ENCODE measurements around the gene MTHFSD. TPM values are rescaled to one million over a fixed set of nuclear protein-coding genes. Genes with fewer than 3 reads are reported as not detected.

MTHFSD gene
- total RNA-seq, 1 experiment from 2014 or later, result 4.7 TPM

DNA sequence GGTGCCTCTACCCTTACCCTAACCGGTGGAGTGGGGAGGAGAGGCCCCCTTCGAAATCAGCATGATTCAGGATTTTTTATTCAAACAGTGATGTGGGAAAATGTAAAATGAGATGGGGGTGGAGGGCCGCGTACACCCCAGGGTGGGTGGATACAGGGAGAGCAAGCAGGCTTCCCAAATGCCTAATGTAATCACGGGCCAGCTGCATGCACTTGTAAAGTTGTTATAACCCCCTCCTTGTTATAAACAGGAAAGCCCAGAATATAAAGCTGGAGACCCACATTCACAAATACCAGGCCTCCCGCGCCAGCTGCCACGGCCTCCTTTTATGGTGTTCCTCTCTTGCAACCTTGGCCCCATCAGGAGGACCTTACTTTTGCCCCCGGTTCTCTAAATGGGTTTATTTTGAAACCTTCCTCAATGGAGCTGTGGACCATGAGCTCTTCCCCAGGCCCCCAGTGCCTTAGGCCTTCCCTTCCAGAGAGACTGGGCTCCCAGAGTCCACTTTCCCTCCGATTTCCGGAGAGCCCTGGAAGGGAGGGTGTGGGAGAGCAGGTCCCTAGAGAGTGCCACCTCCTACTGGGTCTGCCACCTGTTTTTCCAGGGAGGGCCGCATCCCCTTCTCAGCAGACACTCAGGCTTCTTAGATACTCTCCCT is 22.4 kb upstream of the MTHFSD start:
- H3K9ac ChIP-seq (ENCODE audit: extremely low read depth, insufficient read length, low read length), result no peak overlapping the region
- H3K4me2 ChIP-seq (ENCODE audit: insufficient read depth, insufficient read length, low read length), result peak overlapping the region; percentile 54
- H2BK120ac ChIP-seq (ENCODE audit: low read depth, low read length, poor library complexity, severe bottlenecking), result no peak overlapping the region
- no peak overlapping the region for H2BK20ac ChIP-seq (ENCODE audit: low read depth, low read length, poor library complexity, severe bottlenecking)
- H2BK15ac ChIP-seq (ENCODE audit: low read depth, low read length), result no peak overlapping the region
- WGBS (ENCODE audit: extremely low coverage, insufficient read length, low lambda C conversion rate), result no CpG with 5 or more reads among the region's 12 CpGs
- Mint-ChIP-seq H3K4me1 (peaks cover 36 to 48% of the 10 kb centered on the region in 2 experiments), H3K4me3 (peak overlapping the region in 1 of 2 experiments; percentile 94; a peak in 4 of 5 replicates), H3K9me3 (peaks cover 3 to 5% of the 10 kb centered on the region in 2 experiments; a peak in 3 of 5 replicates), H3K27me3 (ENCODE audit: low read depth) (peaks cover 97% of the 10 kb centered on the region), H3K27ac (no peak overlapping the region), H3K36me3 (ENCODE audit: insufficient read depth in 1 of 3, low read depth in 3 of 3) (peaks cover 0 to 1% (median 0%) of the 10 kb centered on the region in 3 experiments; a peak in 2 of 7 replicates)
- no peaks in the 10 kb centered on the region for H3K79me2 ChIP-seq (ENCODE audit: insufficient read depth, low read length)
- no peak overlapping the region for H3K14ac ChIP-seq (ENCODE audit: insufficient read depth, low read length)
- no peak overlapping the region for H3K23ac ChIP-seq (ENCODE audit: insufficient read length, low read depth, low read length)
- no peak overlapping the region for H3K27ac ChIP-seq (ENCODE audit: insufficient read length, low read depth, low read length)
- H2BK5ac ChIP-seq (ENCODE audit: insufficient read length, low read length), result no peak overlapping the region
- H2BK12ac ChIP-seq (ENCODE audit: insufficient read length, low read depth, low read length), result no peak overlapping the region
- H4K91ac ChIP-seq (ENCODE audit: insufficient read length, low read depth, low read length), result no peak overlapping the region
- no peak overlapping the region for H4K5ac ChIP-seq (ENCODE audit: insufficient read length, low read depth, low read length)
- no peak overlapping the region for H3K4ac ChIP-seq (ENCODE audit: low read depth, low read length)
- H3K23me2 ChIP-seq (ENCODE audit: insufficient read length, low read depth, low read length, poor library complexity, severe bottlenecking), result peaks cover 14% of the 10 kb centered on the region
- no peak overlapping the region for H2AFZ ChIP-seq (ENCODE audit: low read length)
- no peak overlapping the region for H3T11ph ChIP-seq (ENCODE audit: low read length)
- H3K27me3 ChIP-seq (ENCODE audit: insufficient read depth, low read length), result peaks cover 73% of the 10 kb centered on the region
- no peak for TF ChIP-seq CTCF (conservative IDR thresholded peaks at IDR 0.05)
- H2AK5ac ChIP-seq (ENCODE audit: insufficient read length, low read length), result no peak overlapping the region
- H3K9me3 ChIP-seq (ENCODE audit: control insufficient read depth, low read depth, low read length), result no peaks in the 10 kb centered on the region
- no peak overlapping the region for H3K56ac ChIP-seq (ENCODE audit: insufficient read length, low read depth, low read length)
- H3K4me1 ChIP-seq (ENCODE audit: insufficient read depth, low read length), result peaks cover 9% of the 10 kb centered on the region; the same call in 1 of the 2 replicates
- no peak overlapping the region for H4K8ac ChIP-seq (replicated peaks; ENCODE audit: insufficient read length, low read depth, low read length)
- H3K79me1 ChIP-seq (ENCODE audit: insufficient read depth, low read depth, low read length, poor library complexity, severe bottlenecking), result no peaks in the 10 kb centered on the region
- H3K18ac ChIP-seq (ENCODE audit: insufficient read length, low read depth, low read length), result no peak overlapping the region
- H4K20me1 ChIP-seq (ENCODE audit: control insufficient read depth, insufficient read depth, insufficient read length), result no peaks in the 10 kb centered on the region
- DNase-seq, result peak; percentile 45
